GM23248 (cell line): Measurements from ENCODE around the gene POU3F1.
"Not testable (repeated sequence)": the region's sequence is repeated elsewhere in the genome, so short reads cannot be mapped to it uniquely, and the experiment has no call there.

ENCODE experiments used
- EZH2 ChIP-seq: fragments of 200-600 bp; sonication (generic); IDR thresholded peaks from 2 replicates; pipeline ENCODE4 v1.6.1; 2018; ENCODE audit warnings: antibody characterized with exemption, mild to moderate bottlenecking; ENCODE audit not compliant: insufficient read depth, poor library complexity, severe bottlenecking
- EZH2phosphoT487 ChIP-seq: fragments of 200-600 bp; sonication (generic); IDR thresholded peaks from 2 replicates; pipeline ENCODE4 v1.6.1; 2018; ENCODE audit warnings: antibody characterized with exemption, moderate library complexity, mild to moderate bottlenecking, low read depth; ENCODE audit not compliant: insufficient read depth

DNA sequence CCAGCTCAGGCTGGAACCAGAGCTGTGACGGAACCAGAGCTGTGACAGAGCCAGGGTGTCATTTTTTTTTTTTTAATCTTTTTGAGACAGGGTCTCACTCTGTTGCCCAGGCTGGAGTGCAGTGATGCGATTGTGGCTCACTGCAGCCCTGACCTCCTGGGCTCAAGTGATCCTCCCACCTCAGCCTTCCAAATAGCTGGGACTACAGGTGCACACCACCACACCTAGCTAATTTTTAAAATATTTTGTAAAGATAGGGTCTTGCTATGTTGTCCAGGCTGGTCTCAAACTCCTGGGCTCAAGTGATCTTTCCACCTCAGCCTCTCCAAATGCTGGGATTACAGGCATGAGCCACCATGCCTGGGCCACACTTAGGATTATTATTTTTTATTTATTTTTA, 13.6 kb downstream of the POU3F1 start:
- TF ChIP-seq EZH2, EZH2phosphoT487: not testable (repeated sequence)
